SK-N-MC (cell line): ENCODE results near the gene ARMH1.

Source experiments
- DNase-seq: peaks from one replicate; pipeline ENCODE4 v3.0.0-alpha.2; 2011; ENCODE audit warnings: low read depth, low spot score
- H3K27ac ChIP-seq: fragments of 200-600 bp; sonication (generic); 2 replicates; pipeline ENCODE4 v1.5.1; 2016; ENCODE audit warnings: mixed run types
- H3K36me3 ChIP-seq: fragments of 200-600 bp; sonication (generic); 2 replicates; pipeline ENCODE4 v1.6.1; 2017; ENCODE audit warnings: antibody characterized with exemption, low read length, mixed read lengths; ENCODE audit not compliant: insufficient read depth
- H3K4me3 ChIP-seq: fragments of 200-600 bp; sonication (generic); 2 replicates; pipeline ENCODE4 v1.5.1; 2016
- H3K9ac ChIP-seq: fragments of 200-600 bp; sonication (generic); 2 replicates; pipeline ENCODE4 v1.8.0; 2017; ENCODE audit warnings: mixed run types, mixed read lengths; ENCODE audit not compliant: insufficient read length
- H3K9me3 ChIP-seq: fragments of 200-600 bp; sonication (generic); 2 replicates; pipeline ENCODE4 v1.6.1; 2017; ENCODE audit warnings: low read depth, mild to moderate bottlenecking, antibody characterized with exemption, low read length, moderate library complexity, mixed read lengths
- EZH2 ChIP-seq: fragments of 200-600 bp; sonication (generic); IDR thresholded peaks from one replicate; pipeline ENCODE4 v1.6.1; 2017; ENCODE audit warnings: antibody characterized with exemption
- FOXP2 ChIP-seq: optimal IDR thresholded peaks from 2 replicates; pipeline ENCODE3; 2011; ENCODE audit warnings: mild to moderate bottlenecking, moderate library complexity; ENCODE audit not compliant: insufficient read depth; ENCODE audit errors: extremely low read length, control extremely low read depth
- POLR2AphosphoS5 ChIP-seq: IDR thresholded peaks from 2 replicates; pipeline ENCODE4 v1.6.1; 2012; ENCODE audit warnings: mild to moderate bottlenecking, low read depth, low read length, borderline replicate concordance

Gene ARMH1

DNA sequence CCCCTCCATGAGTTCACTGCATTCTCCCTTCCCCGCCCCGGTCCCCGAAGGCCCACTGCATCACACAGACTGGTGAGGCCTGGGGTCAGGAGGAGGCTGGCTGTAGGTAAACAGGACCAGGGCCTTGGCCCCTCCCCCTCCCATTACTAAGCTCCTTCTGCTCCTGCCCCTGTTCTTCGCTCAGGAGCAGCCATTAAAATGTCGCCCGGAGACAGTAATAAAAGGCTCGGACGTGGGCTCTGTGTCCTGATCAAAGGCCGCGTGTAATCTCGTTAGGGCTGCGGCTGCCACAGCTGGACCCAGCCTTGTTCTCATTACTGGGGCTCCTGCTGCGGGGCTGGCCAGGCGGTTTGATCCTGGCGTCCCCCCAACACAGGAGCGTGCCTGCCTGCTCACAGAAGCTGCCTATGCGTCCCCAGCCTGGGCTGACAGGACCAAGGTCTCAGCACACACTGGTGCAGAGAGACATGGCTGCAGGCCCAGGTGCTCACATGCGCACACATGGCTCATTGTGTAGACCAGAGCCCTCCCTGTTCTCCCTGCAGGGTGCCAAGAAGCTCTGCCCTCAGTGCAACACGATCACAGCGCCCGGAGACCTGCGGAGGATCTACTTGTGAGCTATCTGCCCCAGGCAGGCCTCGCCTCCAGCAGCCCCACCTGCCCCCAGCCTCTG is 24.2 kb upstream of the ARMH1 start:
- TF ChIP-seq FOXP2 (no peak), POLR2AphosphoS5 (no peak), EZH2 (no peak)
- DNase-seq: no peak
- peaks cover 31% of the 10 kb centered on the region; the same call in 1 of the 2 replicates for H3K36me3 ChIP-seq
- no peaks in the 10 kb centered on the region for H3K9me3 ChIP-seq
- no peak overlapping the region for H3K27ac ChIP-seq
- H3K4me3 ChIP-seq: no peak overlapping the region
- no peak overlapping the region for H3K9ac ChIP-seq

DNA sequence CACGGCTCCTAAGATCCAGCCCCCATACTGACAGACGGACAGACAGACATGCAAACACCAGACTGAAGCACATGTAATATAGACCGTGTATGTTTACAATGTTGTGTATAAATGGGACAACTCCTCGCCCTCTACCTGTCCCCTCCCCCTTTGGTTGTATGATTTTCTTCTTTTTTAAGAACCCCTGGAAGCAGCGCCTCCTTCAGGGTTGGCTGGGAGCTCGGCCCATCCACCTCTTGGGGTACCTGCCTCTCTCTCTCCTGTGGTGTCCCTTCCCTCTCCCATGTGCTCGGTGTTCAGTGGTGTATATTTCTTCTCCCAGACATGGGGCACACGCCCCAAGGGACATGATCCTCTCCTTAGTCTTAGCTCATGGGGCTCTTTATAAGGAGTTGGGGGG is 23.4 kb upstream of the ARMH1 start:
- Histone ChIP-seq H3K27ac (no peak overlapping the region), H3K9me3 (no peaks in the 10 kb centered on the region), H3K9ac (no peak overlapping the region), H3K4me3 (no peak overlapping the region), H3K36me3 (peaks cover 26% of the 10 kb centered on the region; the same call in 1 of the 2 replicates)
- DNase-seq: no peak
- TF ChIP-seq POLR2AphosphoS5 (no peak), EZH2 (no peak), FOXP2 (no peak)

DNA sequence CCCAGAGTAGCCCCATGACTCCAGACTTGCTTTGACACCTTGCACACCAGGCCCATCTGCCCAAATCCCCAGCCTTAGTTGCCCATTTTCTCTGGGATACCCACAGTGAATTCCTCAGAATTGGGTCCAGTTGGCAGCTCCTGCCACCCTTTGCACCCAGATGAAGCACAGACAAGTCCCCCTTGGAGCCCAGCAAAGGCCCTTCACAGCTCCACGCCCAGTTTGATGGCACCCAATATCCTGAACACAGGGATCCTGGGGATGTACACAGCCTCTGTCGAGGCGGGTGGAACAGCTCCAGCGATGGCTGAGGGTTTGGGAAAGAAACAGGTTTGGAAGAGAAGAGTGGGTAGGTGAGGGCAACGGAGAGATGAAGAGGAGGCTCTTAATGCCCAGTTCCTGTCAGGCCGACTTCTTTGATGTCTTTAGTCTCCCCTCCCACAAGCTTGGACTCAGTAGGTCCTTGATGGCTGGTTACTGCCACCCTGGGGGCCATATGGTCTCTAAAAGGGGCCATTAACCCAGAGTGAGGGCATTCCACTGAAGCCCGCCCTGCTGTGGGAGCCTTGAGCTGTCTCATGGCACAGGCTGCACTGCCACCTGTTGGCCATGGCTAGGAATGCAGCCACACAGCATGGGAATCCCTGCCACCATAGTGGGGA is 21.9 kb upstream of the ARMH1 start:
- peaks cover 24% of the 10 kb centered on the region; the same call in 1 of the 2 replicates for H3K36me3 ChIP-seq
- H3K27ac ChIP-seq: no peak overlapping the region
- H3K9me3 ChIP-seq: no peaks in the 10 kb centered on the region
- H3K4me3 ChIP-seq: no peak overlapping the region
- DNase-seq: peak; percentile 22
- H3K9ac ChIP-seq: no peak overlapping the region
- TF ChIP-seq EZH2: no peak
- TF ChIP-seq POLR2AphosphoS5: no peak
- TF ChIP-seq FOXP2: no peak

DNA sequence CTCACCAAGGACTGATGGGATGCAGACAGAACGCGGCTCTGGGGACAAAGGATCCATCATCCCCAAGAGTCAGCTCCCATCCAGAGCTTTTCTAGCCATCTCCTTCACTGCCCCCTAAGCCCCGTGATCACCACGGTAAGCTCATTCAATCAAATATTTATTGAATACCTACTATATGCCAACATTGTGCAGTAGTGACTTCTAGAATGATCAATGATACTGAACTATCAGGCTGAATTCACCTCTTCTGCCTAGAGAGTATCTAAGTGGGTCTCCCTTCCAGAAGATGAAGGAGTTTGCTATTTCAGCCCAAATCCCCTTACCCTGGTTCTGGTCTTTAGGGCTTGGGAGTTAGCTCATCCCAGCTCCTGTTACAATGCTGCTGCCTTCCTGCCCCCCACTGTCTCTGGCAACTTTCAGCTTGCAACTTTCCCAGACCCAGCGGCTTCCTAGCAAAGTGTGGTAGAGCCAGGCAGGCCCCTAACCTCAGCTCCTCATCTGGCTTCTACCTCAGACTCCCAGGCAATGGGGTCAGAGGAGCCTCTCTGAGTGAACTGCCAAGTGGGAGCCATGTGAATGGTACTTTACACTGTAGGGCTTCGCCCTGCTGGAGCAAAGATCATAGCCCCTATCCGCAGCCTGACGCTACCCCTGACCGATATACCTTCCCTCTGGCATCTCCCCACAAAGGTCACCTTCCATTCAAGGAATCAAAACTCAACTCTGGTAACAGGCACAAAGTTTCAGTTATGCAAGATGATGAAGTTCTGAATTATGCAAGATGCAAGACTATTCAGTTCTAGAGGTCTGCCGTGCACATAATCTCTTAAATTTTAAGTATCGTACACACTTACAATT is 21.2 kb upstream of the ARMH1 start:
- no peak overlapping the region for H3K9ac ChIP-seq
- TF ChIP-seq FOXP2 (no peak), EZH2 (no peak), POLR2AphosphoS5 (no peak)
- H3K9me3 ChIP-seq: no peaks in the 10 kb centered on the region
- H3K4me3 ChIP-seq: no peak overlapping the region
- peaks cover 21% of the 10 kb centered on the region; the same call in 1 of the 2 replicates for H3K36me3 ChIP-seq
- H3K27ac ChIP-seq: no peak overlapping the region
- DNase-seq: no peak

DNA sequence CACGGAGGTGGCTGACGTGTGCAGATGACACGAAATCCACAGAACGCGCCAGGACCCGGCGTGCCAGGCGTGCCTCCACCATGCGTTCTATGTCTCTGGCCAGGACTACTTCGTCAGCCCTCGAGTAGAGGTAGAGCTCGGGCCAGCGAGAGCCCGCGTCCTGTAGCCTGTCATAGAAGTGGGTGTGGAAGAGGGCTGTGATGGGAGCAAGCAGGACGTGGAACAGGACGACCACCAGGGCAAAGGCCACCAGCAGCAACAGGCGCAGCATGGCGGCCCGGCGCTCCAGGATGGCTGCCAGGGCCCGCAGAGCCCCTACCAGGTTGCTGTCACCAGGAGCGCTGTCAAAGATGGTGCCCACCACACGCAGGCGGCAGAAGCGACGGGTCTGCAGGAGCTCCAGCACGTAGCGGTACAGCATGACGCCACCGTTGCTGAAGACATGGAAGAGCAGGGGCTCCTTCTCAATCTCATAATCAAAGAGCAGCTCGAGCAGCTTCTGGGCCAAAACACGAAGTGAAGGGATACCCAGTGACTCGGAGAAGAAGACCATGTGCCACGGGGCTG is 19.8 kb upstream of the ARMH1 start:
- DNase-seq: no peak
- Histone ChIP-seq H3K9ac (no peak overlapping the region), H3K27ac (no peak overlapping the region), H3K9me3 (no peaks in the 10 kb centered on the region), H3K4me3 (no peak overlapping the region), H3K36me3 (peaks cover 16% of the 10 kb centered on the region; the same call in 1 of the 2 replicates)
- TF ChIP-seq POLR2AphosphoS5 (no peak), EZH2 (no peak), FOXP2 (no peak)

DNA sequence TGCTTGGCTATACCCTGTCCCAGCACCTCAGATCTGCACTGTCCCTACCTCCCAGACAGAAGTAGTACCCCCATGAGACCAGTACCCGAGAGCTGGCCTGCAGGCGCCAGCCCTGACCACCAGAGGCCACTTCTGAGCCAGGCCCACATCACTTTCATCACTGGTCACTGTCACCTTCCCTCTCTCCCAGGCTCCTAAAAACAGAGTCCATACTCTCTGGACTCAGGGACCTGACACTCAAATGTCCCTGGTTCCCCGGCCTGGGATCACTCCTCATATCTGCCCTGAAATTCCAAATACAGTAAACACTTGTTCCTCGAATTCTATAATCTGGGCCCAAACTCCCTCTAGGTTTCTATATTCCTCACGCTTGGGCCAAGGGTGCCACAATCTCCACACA is 18.9 kb upstream of the ARMH1 start:
- no peak for TF ChIP-seq EZH2
- no peak for TF ChIP-seq FOXP2
- no peak for TF ChIP-seq POLR2AphosphoS5
- no peak overlapping the region for H3K27ac ChIP-seq
- no peak overlapping the region for H3K9ac ChIP-seq
- H3K36me3 ChIP-seq: peaks cover 7% of the 10 kb centered on the region; the same call in 1 of the 2 replicates
- no peak overlapping the region for H3K4me3 ChIP-seq
- DNase-seq: no peak
- H3K9me3 ChIP-seq: no peaks in the 10 kb centered on the region

DNA sequence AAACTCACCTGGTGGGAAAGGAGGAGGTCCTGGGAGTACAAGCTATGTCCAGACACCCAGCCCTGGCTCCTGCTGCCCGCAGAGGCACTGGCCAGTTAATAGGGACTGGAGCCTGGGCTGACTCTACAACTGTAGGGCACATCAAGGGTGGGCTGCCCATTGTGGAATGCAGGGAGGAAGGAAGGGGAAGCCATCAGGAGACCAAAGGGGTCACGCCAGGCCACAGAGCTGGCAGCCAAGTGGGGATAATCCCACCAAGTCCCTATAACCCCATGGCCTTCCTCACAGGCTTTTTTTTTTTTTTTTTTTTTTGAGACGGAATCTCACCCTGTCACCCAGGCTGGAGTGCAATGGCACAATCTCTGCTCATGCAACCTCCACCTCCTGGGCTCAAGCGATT is 14.9 kb upstream of the ARMH1 start:
- no peak overlapping the region for H3K4me3 ChIP-seq

DNA sequence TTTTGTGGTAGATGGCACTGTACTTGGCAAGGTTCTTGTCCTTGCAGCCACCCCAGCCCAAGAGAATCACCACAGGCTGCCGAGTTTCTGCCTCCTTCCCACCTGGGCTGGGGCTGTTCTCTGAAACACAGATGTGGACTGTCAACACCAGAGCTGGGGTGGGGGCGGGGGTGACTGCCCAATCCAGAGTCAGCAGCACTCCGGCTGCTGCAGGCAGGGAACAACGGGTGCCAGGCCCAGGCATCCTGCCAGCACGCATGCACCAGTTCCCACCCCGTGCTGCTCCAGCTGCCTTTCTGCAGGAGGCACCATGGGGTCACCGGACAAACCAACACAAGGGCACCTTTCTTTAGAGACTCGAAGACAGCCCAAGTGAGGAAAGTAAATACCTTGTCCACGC is 14.3 kb upstream of the ARMH1 start:
- Histone ChIP-seq H3K36me3 (no peaks in the 10 kb centered on the region), H3K4me3 (no peak overlapping the region), H3K27ac (no peak overlapping the region), H3K9me3 (no peaks in the 10 kb centered on the region), H3K9ac (no peak overlapping the region)
- TF ChIP-seq POLR2AphosphoS5 (no peak), EZH2 (no peak), FOXP2 (no peak)
- no peak for DNase-seq

More for the DNA sequence above, 14.9 kb upstream of the ARMH1 start:
- H3K9ac ChIP-seq: no peak overlapping the region
- no peak for TF ChIP-seq FOXP2
- TF ChIP-seq POLR2AphosphoS5: no peak
- TF ChIP-seq EZH2: no peak
- no peak for DNase-seq
- no peak overlapping the region for H3K27ac ChIP-seq
- no peaks in the 10 kb centered on the region for H3K9me3 ChIP-seq
- H3K36me3 ChIP-seq: no peaks in the 10 kb centered on the region
